ENCODE measurements around the gene LYPD6.

The LYPD6 gene

GRCh38 chr2:149355716-149356422 lies 25.5 kb downstream of the LYPD6 start:
- DNase-seq = no peak

GRCh38 chr2:149357058-149357457 lies 26.7 kb downstream of the LYPD6 start:
- DNase-seq = no peak

GRCh38 chr2:149360106-149360505 lies 29.7 kb downstream of the LYPD6 start:
- DNase-seq = no peak

GRCh38 chr2:149363958-149364357 lies 33.6 kb downstream of the LYPD6 start:
- DNase-seq = no peak

- no peak for DNase-seq
Measured at GRCh38 chr2:149364839-149365238, 34.5 kb downstream of the LYPD6 start.

GRCh38 chr2:149365931-149366583 lies 35.7 kb downstream of the LYPD6 start:
- DNase-seq = no peak

GRCh38 chr2:149370061-149370775 lies 39.8 kb downstream of the LYPD6 start:
- DNase-seq = no peak

GRCh38 chr2:149371476-149371875 lies 41.1 kb downstream of the LYPD6 start:
- no peak for DNase-seq

GRCh38 chr2:149375801-149376361 lies 45.5 kb downstream of the LYPD6 start:
- no peak for DNase-seq

GRCh38 chr2:149380205-149380604 lies 49.8 kb downstream of the LYPD6 start:
- no peak for DNase-seq

DNA sequence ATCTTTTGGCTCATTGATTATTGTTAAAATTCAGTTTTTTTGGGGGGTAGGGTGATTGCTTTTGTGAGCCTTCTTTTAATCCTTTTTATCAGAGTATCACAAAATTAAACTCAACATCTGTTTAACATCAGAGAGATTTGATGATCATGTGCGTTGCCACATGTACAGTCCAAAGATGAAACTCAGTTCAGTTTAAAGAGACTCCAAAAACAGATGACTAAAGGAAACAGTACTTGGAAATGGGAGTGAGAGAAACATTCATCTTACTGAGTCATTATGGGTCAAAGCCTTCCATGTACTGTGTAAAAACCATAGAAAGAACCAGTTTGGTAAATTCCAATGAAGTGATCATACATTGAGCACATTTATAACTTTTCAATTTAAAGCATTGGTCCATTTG lies 53.0 kb downstream of the LYPD6 start:
- DNase-seq = no peak

DNA sequence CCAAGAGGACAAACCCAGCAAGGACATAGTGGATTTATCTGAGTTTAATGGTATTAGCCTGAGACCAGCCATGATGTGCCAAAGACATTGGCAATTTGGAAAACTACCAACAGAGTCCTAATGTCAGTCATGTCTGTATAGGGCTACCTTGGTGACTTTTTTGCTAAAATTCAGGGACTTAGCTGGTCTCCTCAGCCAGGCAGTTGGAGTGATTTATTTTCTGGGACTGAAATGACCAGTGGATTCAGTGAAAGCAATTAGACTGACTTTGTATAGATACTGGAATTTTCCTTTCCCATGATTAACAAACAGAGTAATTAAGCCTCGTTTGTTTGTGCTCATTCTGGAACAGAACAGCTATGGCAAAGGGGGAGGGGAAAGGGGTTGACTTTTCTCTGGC lies 55.0 kb downstream of the LYPD6 start:
- DNase-seq = no peak

GRCh38 chr2:149387411-149387810 lies 57.0 kb downstream of the LYPD6 start:
- no peak for DNase-seq

- DNase-seq = no peak
Measured at GRCh38 chr2:149388120-149388816, 57.9 kb downstream of the LYPD6 start.

GRCh38 chr2:149389506-149390167 lies 59.2 kb downstream of the LYPD6 start:
- DNase-seq = no peak

GRCh38 chr2:149393614-149394013 lies 63.2 kb downstream of the LYPD6 start:
- no peak for DNase-seq

DNA sequence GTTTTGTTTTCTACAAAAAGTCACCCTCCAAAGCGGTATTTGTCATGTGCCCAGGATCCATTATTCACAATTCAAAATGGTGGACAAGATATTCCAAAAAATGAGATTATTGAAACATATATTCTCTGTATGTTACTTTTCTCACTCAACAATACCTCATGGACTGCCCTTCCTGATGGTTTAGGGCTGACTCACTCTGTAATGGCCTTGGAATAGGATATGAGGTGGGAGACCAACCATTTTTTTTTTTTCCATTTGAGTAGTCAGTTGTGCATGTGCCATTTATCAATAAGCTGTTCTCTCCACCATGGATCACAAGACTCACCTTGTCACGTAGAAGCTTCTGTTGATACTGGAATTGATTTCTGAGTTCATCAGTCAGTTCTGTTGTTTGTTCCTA lies 64.5 kb downstream of the LYPD6 start:
- no peak for DNase-seq

DNA sequence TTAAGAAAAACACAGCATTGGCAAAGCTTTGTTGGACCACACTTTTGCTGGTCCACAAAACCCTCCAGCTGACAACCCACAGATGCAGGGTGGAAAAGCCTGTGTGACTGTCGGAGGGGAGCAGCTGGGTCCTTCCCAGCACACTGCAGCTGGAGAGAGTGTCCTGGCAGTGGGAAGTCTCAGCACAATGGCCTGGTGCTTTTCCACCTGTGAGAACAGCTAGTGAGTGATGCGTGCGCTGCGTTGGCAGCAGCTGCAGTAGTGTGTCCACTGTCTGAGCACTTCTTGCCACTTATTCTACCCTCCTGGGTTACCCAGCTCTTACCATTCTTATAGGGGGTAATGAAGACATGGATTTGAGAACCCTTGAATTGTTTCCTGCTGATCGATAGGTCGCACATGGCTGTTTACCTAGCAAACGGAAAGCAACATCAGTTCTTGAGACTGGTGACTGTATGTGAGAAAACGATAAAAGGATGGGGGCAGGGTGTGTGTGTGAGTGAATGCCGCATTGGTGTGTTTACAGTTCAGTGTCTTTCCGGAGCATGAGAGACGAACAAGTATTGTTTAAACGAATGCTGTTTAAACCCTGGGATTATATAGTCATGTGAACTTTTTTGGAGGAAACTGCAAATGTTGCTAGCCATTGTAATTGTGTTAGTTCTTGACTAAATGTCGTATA lies 69.7 kb downstream of the LYPD6 start:
- DNase-seq = no peak

- no peak for DNase-seq
Measured at GRCh38 chr2:149400997-149401396, 70.6 kb downstream of the LYPD6 start.

DNA sequence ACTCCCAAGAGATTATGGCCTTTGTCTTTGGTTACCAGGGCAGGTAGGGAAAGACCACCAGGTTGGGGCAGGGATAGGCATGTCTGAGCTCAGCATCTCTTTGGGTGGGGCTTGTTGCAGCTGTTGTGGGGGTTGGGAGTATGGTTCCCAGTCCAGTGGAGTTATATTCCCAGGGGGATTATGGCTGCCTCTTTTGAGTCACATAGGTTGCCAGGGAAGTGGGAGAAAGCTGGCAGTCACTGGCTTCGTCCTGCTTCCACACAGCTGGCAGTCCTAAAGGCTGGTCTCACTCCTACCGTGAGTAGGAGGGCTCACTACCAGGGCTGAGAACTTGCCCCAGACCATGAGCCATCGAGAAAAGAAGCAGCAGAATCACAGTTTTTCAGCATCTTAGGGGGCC lies 79.1 kb downstream of the LYPD6 start:
- DNase-seq = no peak

DNA sequence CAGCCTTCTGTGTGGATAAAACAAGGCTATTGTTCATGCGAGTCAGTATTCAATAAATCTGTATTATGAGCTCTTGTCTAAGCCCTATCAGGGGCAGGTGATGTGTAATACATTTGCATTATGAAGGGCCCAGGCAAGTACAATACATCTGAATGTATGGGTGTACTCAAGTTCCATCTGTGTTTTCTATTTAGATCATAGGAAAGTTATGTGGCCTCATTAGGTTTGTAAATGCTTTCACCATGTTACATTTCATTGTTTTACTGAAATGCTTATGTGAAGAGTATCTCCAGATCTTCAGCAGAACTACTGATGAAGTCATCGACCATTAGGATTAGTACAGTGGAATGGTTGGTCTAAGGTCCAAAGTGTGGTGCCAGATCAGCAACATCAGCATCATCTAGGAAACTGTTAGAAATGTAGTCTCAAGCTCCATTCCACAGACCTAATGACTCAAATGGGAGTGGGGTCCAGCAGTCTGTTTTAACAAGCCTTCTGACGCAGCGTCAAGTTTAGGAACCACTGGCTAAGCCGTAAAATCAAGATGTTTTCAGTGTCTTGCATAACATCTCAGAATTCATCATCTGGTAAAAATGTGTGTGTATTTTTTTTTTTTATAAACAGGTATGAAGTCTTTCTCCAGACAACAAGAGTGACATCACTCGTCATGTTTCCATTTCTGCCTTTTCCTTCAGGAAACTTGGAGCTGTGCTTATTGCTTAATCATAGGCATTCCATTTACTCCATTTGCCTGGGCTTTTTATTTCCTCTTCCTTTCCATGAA lies 80.5 kb downstream of the LYPD6 start:
- DNase-seq = no peak
